Liver (tissue), 3 donors: Measurements from ENCODE around the gene ASMTL.

Source experiments
- RAD21 ChIP-seq, 2 donors: IDR thresholded peaks; 2 replicates each; pipeline ENCODE4 v1.6.1; 2016; ENCODE audit warnings: antibody characterized with exemption in 2 of 2, mild to moderate bottlenecking in 2 of 2
- REST ChIP-seq: IDR thresholded peaks from 2 replicates; pipeline ENCODE4 v1.6.1; 2016; ENCODE audit warnings: antibody characterized with exemption, mild to moderate bottlenecking
- TAF1 ChIP-seq: conservative IDR thresholded peaks from 2 replicates; pipeline ENCODE4 v1.6.1; 2016; ENCODE audit warnings: antibody characterized with exemption, mild to moderate bottlenecking
- YY1 ChIP-seq: IDR thresholded peaks from 2 replicates; pipeline ENCODE4 v1.6.1; 2016; ENCODE audit warnings: antibody characterized with exemption, mild to moderate bottlenecking
- TF ChIP-seq, protein P1 (sequence below): fragments of 150-350 bp; IDR thresholded peaks from 2 replicates; pipeline ENCODE4 v1.5.1; 2017; ENCODE audit warnings: improper control_type of control experiment, low read depth, low read length; ENCODE audit not compliant: missing input control
- TF ChIP-seq, protein P2 (sequence below): IDR thresholded peaks from 2 replicates; pipeline ENCODE4 v1.6.1; 2016; ENCODE audit warnings: antibody characterized with exemption
- donor health status: healthy.
- donor health status: healthy.

- TF ChIP-seq YY1 (no peak), REST (no peak), RAD21 (IDR thresholded peaks at IDR 0.05) (no peak), TAF1 (no peak)
- TF ChIP-seq, protein P1, sequence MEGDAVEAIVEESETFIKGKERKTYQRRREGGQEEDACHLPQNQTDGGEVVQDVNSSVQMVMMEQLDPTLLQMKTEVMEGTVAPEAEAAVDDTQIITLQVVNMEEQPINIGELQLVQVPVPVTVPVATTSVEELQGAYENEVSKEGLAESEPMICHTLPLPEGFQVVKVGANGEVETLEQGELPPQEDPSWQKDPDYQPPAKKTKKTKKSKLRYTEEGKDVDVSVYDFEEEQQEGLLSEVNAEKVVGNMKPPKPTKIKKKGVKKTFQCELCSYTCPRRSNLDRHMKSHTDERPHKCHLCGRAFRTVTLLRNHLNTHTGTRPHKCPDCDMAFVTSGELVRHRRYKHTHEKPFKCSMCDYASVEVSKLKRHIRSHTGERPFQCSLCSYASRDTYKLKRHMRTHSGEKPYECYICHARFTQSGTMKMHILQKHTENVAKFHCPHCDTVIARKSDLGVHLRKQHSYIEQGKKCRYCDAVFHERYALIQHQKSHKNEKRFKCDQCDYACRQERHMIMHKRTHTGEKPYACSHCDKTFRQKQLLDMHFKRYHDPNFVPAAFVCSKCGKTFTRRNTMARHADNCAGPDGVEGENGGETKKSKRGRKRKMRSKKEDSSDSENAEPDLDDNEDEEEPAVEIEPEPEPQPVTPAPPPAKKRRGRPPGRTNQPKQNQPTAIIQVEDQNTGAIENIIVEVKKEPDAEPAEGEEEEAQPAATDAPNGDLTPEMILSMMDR, result no peak
- TF ChIP-seq, protein P2, sequence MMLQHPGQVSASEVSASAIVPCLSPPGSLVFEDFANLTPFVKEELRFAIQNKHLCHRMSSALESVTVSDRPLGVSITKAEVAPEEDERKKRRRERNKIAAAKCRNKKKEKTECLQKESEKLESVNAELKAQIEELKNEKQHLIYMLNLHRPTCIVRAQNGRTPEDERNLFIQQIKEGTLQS, result no peak
These were observed 51.8 kb downstream of the ASMTL start for GRCh38 chrX:1400742-1401471.
